Activated CD8-positive, alpha-beta memory T cell treated with anti-CD3 and anti-CD28 coated beads for 48 hours (primary cell): ENCODE measurements around the gene MMP7.

Source experiments
- DNase-seq, 3 experiments: peaks; one replicate each; pipeline ENCODE4 v3.0.0-alpha.2; 2020; ENCODE audit warnings: low read depth in 2 of 3, low spot score in 2 of 3

MMP7 gene

DNA sequence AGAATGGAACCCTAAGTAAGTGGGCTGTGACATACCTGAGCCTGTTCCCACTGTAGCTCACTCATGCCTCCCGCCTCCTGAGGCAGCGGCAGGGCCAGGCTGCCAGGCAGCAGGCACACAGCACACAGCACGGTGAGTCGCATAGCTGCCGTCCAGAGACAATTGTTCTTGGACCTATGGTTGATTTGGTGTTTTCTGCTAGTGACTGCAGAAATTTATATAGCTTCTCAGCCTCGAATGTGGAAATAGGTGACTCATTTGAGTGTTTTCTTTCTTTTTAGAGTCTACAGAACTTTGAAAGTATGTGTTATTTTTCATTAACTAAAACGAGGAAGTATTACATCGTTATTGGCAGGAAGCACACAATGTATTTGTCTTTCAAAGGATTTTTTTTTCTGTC lies at the start of gene MMP7:
Gene MMP7, minus strand, starts transcription at position 190 of the 400 bp plus-strand sequence. Its CDS starts 47 bp downstream, at position 143.
- DNase-seq: no peak

DNA sequence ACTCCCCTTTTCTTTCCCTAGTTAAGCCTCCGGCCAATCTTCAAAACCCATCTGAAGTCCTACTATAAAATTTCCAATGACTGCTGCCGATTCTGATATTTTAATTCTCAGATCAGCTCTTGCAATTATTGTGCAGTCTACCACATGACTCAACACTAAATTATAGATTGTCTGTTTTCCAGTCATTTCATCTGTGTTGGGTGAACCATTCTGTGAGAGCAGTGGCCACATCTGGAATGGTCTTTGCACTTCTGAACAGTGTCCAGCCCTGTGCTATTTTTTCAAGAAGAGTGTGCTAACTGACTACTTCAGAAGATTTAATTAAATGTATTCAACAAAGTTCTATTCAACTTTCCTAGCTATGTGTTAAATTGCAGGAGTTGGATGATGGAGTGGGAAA lies 47.2 kb upstream of the MMP7 start:
- DNase-seq: no peak

GRCh38 chr11:102577182-102577581 lies 46.6 kb upstream of the MMP7 start:
- no peak for DNase-seq

- DNase-seq: no peak
Measured at GRCh38 chr11:102576350-102576749, 45.8 kb upstream of the MMP7 start.

- no peak for DNase-seq
Measured at GRCh38 chr11:102575012-102575411, 44.5 kb upstream of the MMP7 start.

DNA sequence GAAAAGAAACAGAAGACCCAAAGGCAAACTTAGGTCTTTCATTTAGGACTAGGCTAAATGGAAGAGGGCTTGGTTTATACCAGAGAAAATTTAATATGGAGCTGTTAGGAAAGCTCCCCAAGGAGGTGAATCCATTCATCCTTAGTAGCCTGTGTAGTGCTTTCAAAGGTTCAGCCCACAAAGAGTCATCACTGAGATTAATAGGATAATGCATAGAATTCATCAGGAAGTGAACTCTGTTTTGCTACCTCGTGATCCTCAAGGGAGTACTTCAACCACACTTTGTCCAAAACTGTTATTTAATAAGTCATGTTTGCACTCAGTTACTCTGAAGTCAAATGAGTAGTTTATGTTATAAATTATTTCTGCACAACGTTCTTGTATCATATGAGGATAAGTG lies 43.3 kb upstream of the MMP7 start:
- no peak for DNase-seq

GRCh38 chr11:102572554-102573220 lies 42.1 kb upstream of the MMP7 start:
- DNase-seq: no peak

DNA sequence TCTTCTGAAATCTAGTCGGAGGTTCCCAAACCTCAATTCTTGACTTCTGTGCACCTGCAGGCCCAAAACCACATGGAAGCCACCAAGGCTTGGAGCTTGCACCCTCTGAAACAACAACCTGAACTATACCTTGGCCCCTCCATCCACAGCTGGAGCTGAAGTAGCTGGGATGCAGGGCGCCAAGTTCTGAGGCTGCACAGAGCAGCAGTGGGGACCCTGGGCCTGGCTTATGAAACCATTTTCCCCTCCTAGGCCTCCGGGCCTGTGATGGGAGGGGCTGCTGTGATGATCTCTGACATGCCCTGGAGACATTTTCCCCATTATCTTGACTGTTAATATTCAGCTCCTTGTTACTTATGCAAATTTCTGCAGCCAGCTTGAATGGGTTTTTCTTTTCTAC lies 38.3 kb upstream of the MMP7 start:
- DNase-seq: no peak

- DNase-seq: no peak
Measured at GRCh38 chr11:102566112-102566511, 35.6 kb upstream of the MMP7 start.

GRCh38 chr11:102564110-102564509 lies 33.6 kb upstream of the MMP7 start:
- DNase-seq: no peak

GRCh38 chr11:102561636-102562035 lies 31.1 kb upstream of the MMP7 start:
- no peak for DNase-seq

- DNase-seq: no peak
Measured at GRCh38 chr11:102560555-102561011, 30.0 kb upstream of the MMP7 start.

- no peak for DNase-seq
Measured at GRCh38 chr11:102559839-102560238, 29.3 kb upstream of the MMP7 start.

GRCh38 chr11:102555091-102555490 lies 24.5 kb upstream of the MMP7 start:
- DNase-seq: no peak

DNA sequence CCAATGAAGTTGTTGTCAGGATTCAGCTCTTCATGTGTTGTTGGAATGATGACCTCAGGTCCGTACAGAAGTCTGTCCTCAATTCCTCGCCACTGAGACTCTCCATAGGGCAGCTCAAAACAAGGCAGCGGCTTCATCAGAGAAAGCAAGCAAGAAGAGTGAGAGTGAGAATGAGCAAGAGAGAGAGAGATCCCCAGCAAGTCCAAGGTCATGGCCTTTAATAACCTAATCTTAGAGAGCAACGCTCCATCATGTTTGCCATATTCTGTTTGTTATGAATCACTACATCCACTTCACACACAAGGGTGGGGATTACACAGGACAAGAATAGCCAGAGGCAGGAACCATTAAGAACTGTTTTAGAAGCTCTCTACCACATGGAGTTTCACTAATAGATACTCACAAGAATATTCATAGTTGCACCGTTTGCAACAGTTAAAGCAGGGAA lies 23.3 kb upstream of the MMP7 start:
- DNase-seq: no peak

DNA sequence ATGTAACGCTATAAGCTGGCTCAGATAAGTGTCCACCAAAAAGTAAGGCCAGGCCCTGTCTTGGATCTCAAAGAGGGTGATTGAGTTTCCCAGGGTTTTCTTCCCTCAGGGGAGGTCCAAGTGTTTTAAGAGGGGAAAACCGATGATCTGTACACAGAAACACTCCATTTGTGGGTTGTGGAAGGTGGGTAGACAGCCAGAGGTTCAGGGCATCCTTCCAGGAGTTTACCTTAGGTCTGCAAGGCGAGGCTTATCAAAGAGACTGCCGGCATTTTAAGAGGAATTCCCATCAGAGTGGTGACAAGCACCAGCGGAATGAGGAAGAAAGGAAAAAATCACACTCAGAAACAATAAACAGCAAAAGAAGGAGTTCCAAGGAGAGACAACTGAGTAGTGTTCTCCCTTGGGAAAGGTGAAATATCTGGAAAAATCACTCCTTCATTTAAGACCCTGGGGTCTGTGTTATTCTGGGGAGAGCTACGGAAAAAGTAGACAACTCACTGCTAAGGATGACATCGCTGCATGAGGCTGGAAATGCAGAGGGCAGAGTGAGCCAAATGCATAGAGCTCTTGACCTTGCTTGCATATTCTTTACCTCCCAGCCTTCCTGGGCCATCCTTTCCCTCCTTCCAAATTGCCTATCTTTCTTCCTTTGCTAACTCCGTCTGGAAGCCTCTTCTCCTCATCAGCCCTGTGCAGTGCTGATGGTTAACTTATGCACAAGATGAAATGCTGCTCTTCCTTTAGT lies 22.1 kb upstream of the MMP7 start:
- no peak for DNase-seq

GRCh38 chr11:102552020-102552419 lies 21.5 kb upstream of the MMP7 start:
- no peak for DNase-seq

- no peak for DNase-seq
Measured at GRCh38 chr11:102551169-102551781, 20.7 kb upstream of the MMP7 start.

DNA sequence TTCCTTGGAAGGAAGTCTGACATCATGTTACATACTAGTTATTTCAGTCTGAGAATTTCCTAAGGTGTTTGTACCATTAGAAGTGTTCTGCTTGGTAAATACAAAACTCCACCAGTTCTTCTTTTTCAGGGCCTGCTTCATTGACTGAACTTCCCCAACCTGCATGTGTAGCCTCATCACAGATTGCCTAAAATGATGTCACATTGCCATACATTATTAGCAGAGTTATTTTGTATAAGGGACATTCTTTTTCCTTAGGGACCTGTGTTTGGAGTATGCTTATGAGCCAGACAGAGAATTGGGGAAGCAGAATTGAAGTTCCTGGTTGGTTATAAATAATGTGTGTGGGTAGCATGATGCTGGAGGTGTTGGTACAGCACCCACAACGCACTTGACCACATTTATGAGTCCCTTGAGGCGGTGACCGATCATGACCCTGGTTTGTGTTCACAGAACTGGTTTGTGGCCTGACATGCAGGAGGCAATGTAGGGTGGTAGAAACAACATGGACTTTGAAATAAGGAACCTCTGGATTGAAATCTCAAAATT lies 16.4 kb upstream of the MMP7 start:
- DNase-seq: no peak

DNA sequence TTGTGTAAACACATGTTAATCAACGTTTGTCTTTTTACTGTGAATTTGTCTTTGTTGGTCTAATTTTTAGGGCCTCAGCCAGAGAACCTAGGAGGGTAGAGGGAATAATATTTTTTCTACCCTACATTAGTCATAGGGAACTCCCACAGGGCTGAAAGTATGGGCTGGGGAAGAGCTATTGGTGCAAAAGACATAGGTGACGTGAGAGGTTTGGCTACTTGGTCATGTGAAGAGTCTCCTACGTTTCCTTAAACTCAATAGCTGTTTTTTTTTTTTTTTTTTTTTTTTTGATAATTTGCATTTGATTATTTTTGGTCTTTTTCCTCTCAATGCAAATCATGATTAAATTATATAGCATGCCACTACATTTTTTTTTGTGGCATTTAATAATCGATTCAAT lies 15.9 kb upstream of the MMP7 start:
- no peak for DNase-seq

DNA sequence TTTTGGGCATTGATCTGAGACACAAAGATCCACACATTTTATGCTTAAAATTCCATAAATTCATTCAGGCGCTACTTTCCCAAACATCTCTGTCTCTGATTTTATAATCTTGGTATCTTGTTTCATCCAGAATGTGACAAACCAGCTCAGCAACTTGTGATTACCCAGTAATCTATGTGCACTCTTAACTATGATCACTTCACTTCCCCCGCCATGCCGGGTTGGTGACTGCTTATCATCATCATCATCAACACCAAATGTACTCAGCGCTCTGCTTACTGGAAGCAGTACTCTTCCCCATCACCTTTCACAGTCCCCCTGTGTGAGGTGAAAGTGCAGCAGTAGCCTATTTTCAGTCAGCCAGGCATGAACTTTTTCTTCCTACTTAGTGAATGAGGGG lies 15.2 kb upstream of the MMP7 start:
- no peak for DNase-seq

DNA sequence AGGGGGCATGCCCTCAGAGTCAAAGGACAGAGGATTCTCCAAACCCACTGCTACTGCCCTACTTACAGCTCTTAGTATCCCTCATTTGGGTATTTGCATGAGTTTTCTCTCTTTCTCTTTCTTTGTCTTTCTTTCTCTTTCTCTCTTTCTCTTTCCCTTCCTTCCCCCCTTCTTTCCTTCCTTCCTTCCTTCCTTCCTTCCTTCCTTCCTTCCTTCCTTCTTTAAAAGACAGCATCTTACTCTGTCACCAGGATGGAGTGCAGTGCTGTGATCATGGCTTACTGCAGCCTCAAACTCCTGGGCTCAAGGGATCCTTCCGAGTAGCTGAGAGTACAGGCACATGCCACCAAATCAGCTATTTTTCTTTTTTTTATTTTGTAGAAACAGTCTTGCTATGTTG lies 14.0 kb upstream of the MMP7 start:
- no peak for DNase-seq
